Endothelial cell of umbilical vein (primary cell): Measurements from ENCODE around the gene TNFRSF14. TPM values are rescaled to one million over a fixed set of nuclear protein-coding genes. Genes with fewer than 3 reads are reported as not detected.
A peak's percentile ranks its signal among the peaks of the same experiment; 100 is the strongest.

Experiments used
- BruUV-seq: library from RNA; stranded (reverse); fragments of 400-500 nt; replicated peaks from 2 replicates; lab custom pipeline; 2021; lab: Mats Ljungman, UMichigan
- CTCF ChIA-PET: fragments of 300-600, 350-600 bp; sonication (Branson Sonifier 250); formaldehyde crosslinking; loops from one replicate; lab custom pipeline; 2021; ENCODE audit warnings: antibody characterized with exemption, inconsistent platforms; lab: Charles Lee
- POLR2A ChIA-PET: fragments of 300-600, 350-600 bp; sonication (Branson Sonifier 250); formaldehyde crosslinking; loops from one replicate; lab custom pipeline; 2021; ENCODE audit warnings: antibody characterized with exemption, inconsistent platforms; lab: Charles Lee
- DNase-seq: peaks from one replicate; pipeline ENCODE4 v3.0.0-alpha.2; 2011; ENCODE audit warnings: low read depth, low spot score
- FAIRE-seq: peaks from 2 replicates; lab custom pipeline; 2011; peaks lifted over from hg19 to GRCh38; lab: Jason Lieb, UNC
- H2AFZ ChIP-seq: 2 replicates; pipeline ENCODE4 v1.6.0; 2012; ENCODE audit warnings: low read depth, low read length, control low read depth, inconsistent platforms
- H3K27ac ChIP-seq: 2 replicates; pipeline ENCODE4 v1.5.1; 2011; ENCODE audit warnings: low read depth, mild to moderate bottlenecking, control low read depth, low read length, moderate library complexity; ENCODE audit not compliant: insufficient read depth
- H3K27me3 ChIP-seq, 2 experiments: 2 replicates each; pipeline versions ENCODE4 v1.6.0 to v1.6.1; 2011; ENCODE audit warnings: low read length in 2 of 2, mixed read lengths in 1 of 2; ENCODE audit not compliant: control insufficient read depth in 2 of 2, insufficient read depth in 2 of 2
- H3K36me3 ChIP-seq, 2 experiments: 2 replicates in 1 of 2; 3 replicates in 1 of 2; pipeline ENCODE4 v1.5.1; 2011; ENCODE audit warnings: low read length in 2 of 2, mild to moderate bottlenecking in 1 of 2, moderate library complexity in 1 of 2; ENCODE audit not compliant: control insufficient read depth in 2 of 2, insufficient read depth in 2 of 2; ENCODE audit errors: extremely low read depth in 1 of 2
- H3K4me1 ChIP-seq: 3 replicates; pipeline ENCODE4 v1.5.1; 2011; ENCODE audit warnings: mild to moderate bottlenecking, low read length; ENCODE audit not compliant: control insufficient read depth, insufficient read depth; ENCODE audit errors: extremely low read depth
- H3K4me2 ChIP-seq: 2 replicates; pipeline ENCODE4 v1.6.1; 2011; ENCODE audit warnings: low read length, control low read depth, mixed read lengths; ENCODE audit not compliant: insufficient read depth
- H3K4me3 ChIP-seq, 3 experiments: fragments of 200-600 bp in 1 of 3; sonication (generic), shearing (Covaris generic) in 1 of 3; replicated peaks in 1 of 3; 2 replicates each; pipeline ENCODE4 v1.5.1; 2011 to 2016; ENCODE audit warnings: control low read depth in 3 of 3, low read length in 3 of 3, mild to moderate bottlenecking in 2 of 3, inconsistent platforms in 1 of 3, low read depth in 1 of 3, moderate library complexity in 1 of 3; ENCODE audit not compliant: insufficient read depth in 1 of 3
- H3K79me2 ChIP-seq: 2 replicates; pipeline ENCODE4 v1.6.0; 2012; ENCODE audit warnings: low read length, inconsistent platforms; ENCODE audit not compliant: control insufficient read depth, insufficient read depth
- H3K9ac ChIP-seq: replicated peaks from 2 replicates; pipeline ENCODE3; 2011; ENCODE audit warnings: low read length, control low read depth; ENCODE audit not compliant: insufficient read depth; ENCODE audit errors: extremely low read depth
- H3K9me1 ChIP-seq: replicated peaks from 3 replicates; pipeline ENCODE4 v1.6.0; 2011; ENCODE audit warnings: mild to moderate bottlenecking, low read length; ENCODE audit not compliant: control insufficient read depth, insufficient read depth; ENCODE audit errors: extremely low read depth
- H3K9me3 ChIP-seq: replicated peaks from 2 replicates; pipeline ENCODE4 v1.5.1; 2012; ENCODE audit warnings: low read length, inconsistent platforms; ENCODE audit not compliant: control insufficient read depth, insufficient read depth
- H4K20me1 ChIP-seq: replicated peaks from 2 replicates; pipeline ENCODE3; 2011; ENCODE audit warnings: mild to moderate bottlenecking, low read length; ENCODE audit not compliant: control insufficient read depth, insufficient read depth; ENCODE audit errors: extremely low read depth
- CTCF ChIP-seq, 2 donors: IDR thresholded peaks; 1 replicate in 1 of 2; 2 replicates in 1 of 2; pipeline ENCODE4 v1.5.1; 2011; ENCODE audit warnings: low read length in 2 of 2, mild to moderate bottlenecking in 2 of 2, moderate library complexity in 2 of 2, control low read depth in 1 of 2, inconsistent platforms in 1 of 2, low read depth in 1 of 2; ENCODE audit not compliant: insufficient read depth in 1 of 2; ENCODE audit errors: extremely low read depth in 1 of 2
- EZH2 ChIP-seq: IDR thresholded peaks from 2 replicates; pipeline ENCODE4 v1.6.1; 2012; ENCODE audit warnings: borderline replicate concordance, low read depth, mild to moderate bottlenecking, moderate library complexity, low read length, inconsistent platforms; ENCODE audit not compliant: severe bottlenecking
- FOS ChIP-seq: IDR thresholded peaks from 2 replicates; pipeline ENCODE4 v1.6.1; 2011; ENCODE audit warnings: mild to moderate bottlenecking, low read length, moderate library complexity, borderline replicate concordance; ENCODE audit not compliant: insufficient read depth
- GATA2 ChIP-seq: IDR thresholded peaks from 2 replicates; pipeline ENCODE4 v1.7.0; 2011; ENCODE audit warnings: low read depth, mild to moderate bottlenecking, moderate library complexity, mixed read lengths, low read length; ENCODE audit not compliant: insufficient read length, insufficient read depth
- JUN ChIP-seq: IDR thresholded peaks from 2 replicates; pipeline ENCODE4 v1.6.1; 2011; ENCODE audit warnings: borderline replicate concordance, low read depth; ENCODE audit not compliant: insufficient read length, insufficient read depth
- MAX ChIP-seq: IDR thresholded peaks from 2 replicates; pipeline ENCODE4 v1.6.1; 2011; ENCODE audit not compliant: insufficient read depth, insufficient read length
- MYC ChIP-seq: IDR thresholded peaks from one replicate; pipeline ENCODE4 v1.6.1; 2011; ENCODE audit warnings: mild to moderate bottlenecking, low read depth, low read length
- POLR2A ChIP-seq: IDR thresholded peaks from 2 replicates; pipeline ENCODE4 v1.6.1; 2012; ENCODE audit warnings: low read depth, mild to moderate bottlenecking, control low read depth, low read length
- POLR2AphosphoS5 ChIP-seq: IDR thresholded peaks from 2 replicates; pipeline ENCODE4 v1.6.1; 2012; ENCODE audit warnings: low read depth, mild to moderate bottlenecking, control low read depth, low read length, moderate library complexity; ENCODE audit not compliant: insufficient read depth
- dilution Hi-C: fragments of 300-500 bp; cut with MboI; formaldehyde crosslinking; loops from one replicate; pipeline ENCODE4 v1.15.0; 2019; ENCODE audit warnings: low sequenced_read_pairs; ENCODE audit not compliant: extremely low pct_ligation_motif_present
- intact Hi-C: fragments of 100-400 bp; cut with micrococcal nuclease; formaldehyde crosslinking; loops from one replicate; pipeline ENCODE4 v1.10.0; 2022
- polyA plus RNA-seq, 4 experiments: library from polyadenylated mRNA; depleted of rRNA in 3 of 4; stranded (reverse) in 3 of 4; unstranded in 1 of 4; fragments of >200 nt; gene quantifications; 2 replicates each; pipeline versions ENCODE4 v1.2.1 to v1.2.3, GENCODE V29; 2011 to 2012; ENCODE audit warnings: missing spikeins in 1 of 4
- total RNA-seq: library from RNA; stranded (reverse); gene quantifications from 2 replicates; pipeline ENCODE4 v1.2.3, GENCODE V29; 2021

The TNFRSF14 gene
- total and polyA plus RNA-seq, 2 donors (not counting 3 experiments of a cell fraction or from before 2014, with no cell fraction given), result 40.9 to 49.4 TPM

GRCh38 chr1:2553871-2554620 is 2.1 kb upstream of the TNFRSF14 start:
- Histone ChIP-seq H3K79me2 (no peaks in the 10 kb centered on the region), H3K9ac (peak overlapping the region; percentile 33), H3K27me3 (no peaks in the 10 kb centered on the region), H3K27ac (peak overlapping the region; percentile 53), H3K9me1 (no peaks in the 10 kb centered on the region), H3K36me3 (peaks cover 0 to 3% of the 10 kb centered on the region in 2 experiments), H3K4me2 (peak overlapping the region; percentile 53), H3K4me1 (peaks cover 23% of the 10 kb centered on the region), H4K20me1 (no peaks in the 10 kb centered on the region), H2AFZ (peak overlapping the region; percentile 60), H3K9me3 (no peaks in the 10 kb centered on the region), H3K4me3 (peak overlapping the region in 1 of 3 experiments; percentile 5)
- dilution Hi-C loops (no loop called here), intact Hi-C loops (no loop called here)
- ChIA-PET POLR2A (no interaction called here), CTCF (interaction anchor here (1.4 to 2.9 kb wide), 2 partner anchors 24 to 871 kb away, joined by 5 to 23 read pairs; no protein-coding TSS in a partner anchor)
- FAIRE-seq (peak; percentile 64), DNase-seq (peak; percentile 26)
- TF ChIP-seq EZH2 (no peak), FOS (peak; percentile 60), MYC (no peak), JUN (no peak), CTCF (IDR thresholded peaks at IDR 0.05; ENCODE audit: extremely low read depth in 1 of 2, insufficient read depth in 1 of 2, low read depth in 1 of 2, low read length in 2 of 2) (no peak), POLR2AphosphoS5 (peak; percentile 53), POLR2A (no peak), MAX (no peak), GATA2 (no peak)
- no TSS peak for BruUV-seq
